HUES48 (cell line): Measurements from ENCODE around the gene HAUS7.

Experiments
- H3K27ac ChIP-seq: one replicate; pipeline ENCODE4 v1.7.0; 2013; ENCODE audit warnings: low read depth, low read length, inconsistent platforms
- H3K27me3 ChIP-seq: 2 replicates; pipeline ENCODE4 v1.6.1; 2013; ENCODE audit warnings: mild to moderate bottlenecking, low read length; ENCODE audit not compliant: control insufficient read depth, insufficient read depth
- H3K36me3 ChIP-seq: 2 replicates; pipeline ENCODE4 v1.6.1; 2013; ENCODE audit warnings: low read length; ENCODE audit not compliant: control insufficient read depth, insufficient read depth
- H3K4me1 ChIP-seq: 2 replicates; pipeline ENCODE4 v1.6.1; 2013; ENCODE audit warnings: mild to moderate bottlenecking, low read length; ENCODE audit not compliant: control insufficient read depth, insufficient read depth
- H3K4me3 ChIP-seq: 2 replicates; pipeline ENCODE4 v1.5.1; 2013; ENCODE audit warnings: mild to moderate bottlenecking, low read depth, low read length
- H3K9ac ChIP-seq: 2 replicates; pipeline ENCODE4 v1.6.1; 2013; ENCODE audit warnings: mild to moderate bottlenecking, low read depth, low read length, moderate library complexity
- H3K9me3 ChIP-seq: 2 replicates; pipeline ENCODE4 v1.6.1; 2013; ENCODE audit warnings: low read length; ENCODE audit not compliant: control insufficient read depth, insufficient read depth

Gene HAUS7

GRCh38 chrX:153455571-153455970 is 14.8 kb downstream of the HAUS7 start:
- Histone ChIP-seq H3K9ac (no peak overlapping the region), H3K4me1 (no peaks in the 10 kb centered on the region), H3K4me3 (no peak overlapping the region), H3K9me3 (peaks cover 43% of the 10 kb centered on the region), H3K36me3 (0 out of 2 replicates have a peak, but pooled peaks cover 13% of the 10 kb centered on the region), H3K27me3 (no peaks in the 10 kb centered on the region), H3K27ac (no peak overlapping the region)

GRCh38 chrX:153454901-153455550 is 15.3 kb downstream of the HAUS7 start:
- Histone ChIP-seq H3K4me3 (no peak overlapping the region), H3K36me3 (0 out of 2 replicates have a peak, but pooled peaks cover 13% of the 10 kb centered on the region), H3K4me1 (no peaks in the 10 kb centered on the region), H3K9ac (no peak overlapping the region), H3K9me3 (peaks cover 46% of the 10 kb centered on the region), H3K27ac (no peak overlapping the region), H3K27me3 (no peaks in the 10 kb centered on the region)

GRCh38 chrX:153450949-153451277 is 19.5 kb downstream of the HAUS7 start:
- Histone ChIP-seq H3K27ac (no peak overlapping the region), H3K4me3 (no peak overlapping the region), H3K4me1 (no peaks in the 10 kb centered on the region), H3K36me3 (0 out of 2 replicates have a peak, but pooled peaks cover 8% of the 10 kb centered on the region), H3K27me3 (no peaks in the 10 kb centered on the region), H3K9ac (no peak overlapping the region), H3K9me3 (peaks cover 41% of the 10 kb centered on the region)

- Histone ChIP-seq H3K36me3 (0 out of 2 replicates have a peak, but pooled peaks cover 7% of the 10 kb centered on the region), H3K4me3 (no peak overlapping the region)
Observed at GRCh38 chrX:153450114-153450948, 20.0 kb downstream of the HAUS7 start.

GRCh38 chrX:153449368-153450113 is 20.8 kb downstream of the HAUS7 start:
- H3K9ac ChIP-seq, result no peak overlapping the region
- H3K9me3 ChIP-seq, result peaks cover 31% of the 10 kb centered on the region
- 0 out of 2 replicates have a peak, but pooled peaks cover under 1% of the 10 kb centered on the region for H3K36me3 ChIP-seq
- H3K27ac ChIP-seq, result no peak overlapping the region
- no peaks in the 10 kb centered on the region for H3K4me1 ChIP-seq
- no peaks in the 10 kb centered on the region for H3K27me3 ChIP-seq
- H3K4me3 ChIP-seq, result no peak overlapping the region

More at GRCh38 chrX:153450114-153450948, 20.0 kb downstream of the HAUS7 start:
- Histone ChIP-seq H3K27me3 (no peaks in the 10 kb centered on the region), H3K9me3 (peaks cover 35% of the 10 kb centered on the region), H3K27ac (no peak overlapping the region), H3K9ac (no peak overlapping the region), H3K4me1 (no peaks in the 10 kb centered on the region)

- H3K27ac ChIP-seq, result no peak overlapping the region
- no peaks in the 10 kb centered on the region for H3K27me3 ChIP-seq
- H3K36me3 ChIP-seq, result no peaks in the 10 kb centered on the region
- H3K4me3 ChIP-seq, result no peak overlapping the region
- no peak overlapping the region for H3K9ac ChIP-seq
- H3K9me3 ChIP-seq, result peaks cover 38% of the 10 kb centered on the region
- H3K4me1 ChIP-seq, result no peaks in the 10 kb centered on the region
Observed at GRCh38 chrX:153448556-153449367, 21.6 kb downstream of the HAUS7 start.

- Histone ChIP-seq H3K36me3 (no peaks in the 10 kb centered on the region), H3K27me3 (no peaks in the 10 kb centered on the region), H3K4me1 (no peaks in the 10 kb centered on the region), H3K27ac (no peak overlapping the region), H3K9me3 (peaks cover 44% of the 10 kb centered on the region), H3K4me3 (no peak overlapping the region), H3K9ac (no peak overlapping the region)
Observed at GRCh38 chrX:153447581-153447960, 22.8 kb downstream of the HAUS7 start.

GRCh38 chrX:153446950-153447580 is 23.3 kb downstream of the HAUS7 start:
- Histone ChIP-seq H3K9ac (no peak overlapping the region), H3K36me3 (no peaks in the 10 kb centered on the region), H3K4me3 (no peak overlapping the region), H3K4me1 (no peaks in the 10 kb centered on the region), H3K9me3 (peaks cover 46% of the 10 kb centered on the region), H3K27me3 (no peaks in the 10 kb centered on the region), H3K27ac (no peak overlapping the region)

- H3K4me1 ChIP-seq, result no peaks in the 10 kb centered on the region
- H3K9ac ChIP-seq, result no peak overlapping the region
- no peak overlapping the region for H3K27ac ChIP-seq
- peaks cover 48% of the 10 kb centered on the region for H3K9me3 ChIP-seq
- H3K4me3 ChIP-seq, result no peak overlapping the region
- H3K36me3 ChIP-seq, result no peaks in the 10 kb centered on the region
- H3K27me3 ChIP-seq, result no peaks in the 10 kb centered on the region
Observed at GRCh38 chrX:153446636-153446936, 23.8 kb downstream of the HAUS7 start.

GRCh38 chrX:153445856-153446635 is 24.3 kb downstream of the HAUS7 start, which contains the start of gene TREX2:
TREX2 (minus strand) TSS chrX:153446056; CDS start chrX:153445430, 626 bp downstream.
- Histone ChIP-seq H3K4me1 (no peaks in the 10 kb centered on the region), H3K27ac (no peak within 1 kb of the TSS), H3K36me3 (no peaks in the 10 kb centered on the region), H3K9ac (no peak within 1 kb of the TSS), H3K9me3 (peaks cover 48% of the 10 kb centered on the region), H3K27me3 (no peaks in the 10 kb centered on the region), H3K4me3 (no peak within 1 kb of the TSS)
